ENCODE measurements around the gene DPPA3. TPM values are rescaled to one million over a fixed set of nuclear protein-coding genes. Genes with fewer than 3 reads are reported as not detected.

Gene DPPA3
- total and polyA plus RNA-seq, 7 donors: not detected

GRCh38 chr12:7709969-7710675, 1.1 kb upstream of the DPPA3 start:
- Histone ChIP-seq H3K27me3 (ENCODE audit: insufficient read depth in 3 of 3, low read length in 2 of 3) (peaks cover 0 to 2% (median 0%) of the 10 kb centered on the region in 3 donors), H3K27ac (no peak overlapping the region), H3K9me3 (no peaks in the 10 kb centered on the region), H3K36me3 (ENCODE audit: insufficient read depth in 1 of 2, low read depth in 1 of 2) (no peaks in the 10 kb centered on the region), H3K4me1 (no peaks in the 10 kb centered on the region), H3K4me3 (no peak overlapping the region)
- TF ChIP-seq CTCF (IDR thresholded peaks at IDR 0.05): no peak
- 63 to 71% (median 71%) methylated on average over 8 of the region's 8 CpGs for WGBS, 3 donors
- intact Hi-C loops (cut with DNase I): no loop called here
- no peak for ATAC-seq
- DNase-seq: no peak

- no peak for TF ChIP-seq CTCF (IDR thresholded peaks at IDR 0.05)
- Histone ChIP-seq H3K27me3 (ENCODE audit: insufficient read depth in 3 of 3, low read length in 2 of 3) (no peaks in the 10 kb centered on the region), H3K4me3 (no peak overlapping the region), H3K27ac (no peak overlapping the region), H3K4me1 (no peaks in the 10 kb centered on the region), H3K9me3 (no peaks in the 10 kb centered on the region), H3K36me3 (ENCODE audit: insufficient read depth in 1 of 2, low read depth in 1 of 2) (no peaks in the 10 kb centered on the region)
- 89 to 91% (median 90%) methylated on average over 28 of the region's 28 CpGs for WGBS, 3 donors
- no peak for DNase-seq
- no peak for ATAC-seq
- intact Hi-C loops (cut with DNase I): no loop called here
Measured at GRCh38 chr12:7712841-7713442, 1.7 kb downstream of the DPPA3 start.

- Histone ChIP-seq H3K4me1 (no peaks in the 10 kb centered on the region), H3K4me3 (no peak overlapping the region), H3K27me3 (ENCODE audit: insufficient read depth in 3 of 3, low read length in 2 of 3) (no peaks in the 10 kb centered on the region), H3K27ac (no peak overlapping the region), H3K36me3 (ENCODE audit: insufficient read depth in 1 of 2, low read depth in 1 of 2) (no peaks in the 10 kb centered on the region), H3K9me3 (no peaks in the 10 kb centered on the region)
- TF ChIP-seq CTCF (IDR thresholded peaks at IDR 0.05): no peak
- DNase-seq: no peak
- 11 to 18% (median 15%) methylated on average over 5 of the region's 5 CpGs for WGBS, 3 donors
- intact Hi-C loops (cut with DNase I): no loop called here
- no peak for ATAC-seq
Measured at GRCh38 chr12:7716381-7716780, 5.1 kb downstream of the DPPA3 start.

- Histone ChIP-seq H3K4me3 (no peak overlapping the region), H3K27ac (no peak overlapping the region), H3K36me3 (ENCODE audit: insufficient read depth in 1 of 2, low read depth in 1 of 2) (no peaks in the 10 kb centered on the region), H3K27me3 (ENCODE audit: insufficient read depth in 3 of 3, low read length in 2 of 3) (no peaks in the 10 kb centered on the region), H3K4me1 (no peaks in the 10 kb centered on the region), H3K9me3 (no peaks in the 10 kb centered on the region)
- no peak for ATAC-seq
- no peak for TF ChIP-seq CTCF (IDR thresholded peaks at IDR 0.05)
- intact Hi-C loops (cut with DNase I): no loop called here
- 64 to 66% (median 64%) methylated on average over 15 of the region's 15 CpGs for WGBS, 3 donors
- DNase-seq: no peak
Measured at GRCh38 chr12:7719946-7720730, 8.9 kb downstream of the DPPA3 start.
